H9 (cell line): ENCODE data around the gene SLC2A11. TPM values are rescaled to one million over a fixed set of nuclear protein-coding genes. Genes with fewer than 3 reads are reported as not detected.

Source experiments
- DNase-seq: peaks from one replicate; pipeline ENCODE4 v3.0.0-alpha.2; 2017
- H2AFZ ChIP-seq: one replicate; pipeline ENCODE4 v1.6.1; 2013; ENCODE audit warnings: mild to moderate bottlenecking, low read length, control low read depth, moderate library complexity
- H2AK5ac ChIP-seq: 2 replicates; pipeline ENCODE4 v1.6.1; 2013; ENCODE audit warnings: low read length, control low read depth, mixed read lengths; ENCODE audit not compliant: insufficient read length
- H2BK120ac ChIP-seq: one replicate; pipeline ENCODE4 v1.6.1; 2013; ENCODE audit warnings: low read depth, mild to moderate bottlenecking, low read length, control low read depth, inconsistent platforms; ENCODE audit not compliant: poor library complexity, severe bottlenecking
- H2BK12ac ChIP-seq: 2 replicates; pipeline ENCODE4 v1.6.1; 2013; ENCODE audit warnings: low read length, control low read depth, mixed read lengths, low read depth; ENCODE audit not compliant: insufficient read length
- H2BK15ac ChIP-seq: 2 replicates; pipeline ENCODE4 v1.6.1; 2013; ENCODE audit warnings: low read depth, low read length, control low read depth
- H2BK20ac ChIP-seq: one replicate; pipeline ENCODE4 v1.6.1; 2013; ENCODE audit warnings: low read depth, mild to moderate bottlenecking, low read length, control low read depth, inconsistent platforms; ENCODE audit not compliant: poor library complexity, severe bottlenecking
- H2BK5ac ChIP-seq: 2 replicates; pipeline ENCODE4 v1.6.1; 2013; ENCODE audit warnings: low read length, control low read depth, mixed read lengths; ENCODE audit not compliant: insufficient read length
- H3K14ac ChIP-seq: 2 replicates; pipeline ENCODE4 v1.6.1; 2013; ENCODE audit warnings: low read length, control low read depth; ENCODE audit not compliant: insufficient read depth
- H3K18ac ChIP-seq: 2 replicates; pipeline ENCODE4 v1.6.1; 2013; ENCODE audit warnings: low read depth, mild to moderate bottlenecking, mixed read lengths, low read length, control low read depth; ENCODE audit not compliant: insufficient read length
- H3K23ac ChIP-seq: 2 replicates; pipeline ENCODE4 v1.6.1; 2013; ENCODE audit warnings: low read length, control low read depth, mixed read lengths, low read depth; ENCODE audit not compliant: insufficient read length
- H3K23me2 ChIP-seq: 2 replicates; pipeline ENCODE4 v1.6.1; 2013; ENCODE audit warnings: low read depth, mild to moderate bottlenecking, mixed read lengths, low read length, control low read depth; ENCODE audit not compliant: insufficient read length, poor library complexity, severe bottlenecking
- H3K27ac ChIP-seq: 2 replicates; pipeline ENCODE4 v1.5.1; 2013; ENCODE audit warnings: low read length, control low read depth, mixed read lengths, low read depth; ENCODE audit not compliant: insufficient read length
- H3K27me3 ChIP-seq: 2 replicates; pipeline ENCODE4 v1.6.1; 2013; ENCODE audit warnings: low read length, control low read depth, inconsistent platforms; ENCODE audit not compliant: insufficient read depth
- H3K4ac ChIP-seq: 2 replicates; pipeline ENCODE4 v1.6.1; 2013; ENCODE audit warnings: low read depth, mild to moderate bottlenecking, control low read depth, inconsistent platforms, low read length, moderate library complexity
- H3K4me1 ChIP-seq: 2 replicates; pipeline ENCODE4 v1.6.1; 2013; ENCODE audit warnings: low read length, control low read depth, inconsistent platforms; ENCODE audit not compliant: insufficient read depth
- H3K4me2 ChIP-seq: 2 replicates; pipeline ENCODE4 v1.6.1; 2013; ENCODE audit warnings: low read length, control low read depth, mixed read lengths; ENCODE audit not compliant: insufficient read length, insufficient read depth
- H3K56ac ChIP-seq: 2 replicates; pipeline ENCODE4 v1.6.1; 2013; ENCODE audit warnings: low read depth, mild to moderate bottlenecking, mixed read lengths, low read length, control low read depth; ENCODE audit not compliant: insufficient read length
- H3K79me1 ChIP-seq: 2 replicates; pipeline ENCODE4 v1.6.1; 2013; ENCODE audit warnings: low read depth, mild to moderate bottlenecking, moderate library complexity, low read length, control low read depth, inconsistent platforms; ENCODE audit not compliant: insufficient read depth, poor library complexity, severe bottlenecking
- H3K79me2 ChIP-seq: 2 replicates; pipeline ENCODE4 v1.6.1; 2013; ENCODE audit warnings: low read length, control low read depth, inconsistent platforms; ENCODE audit not compliant: insufficient read depth
- H3K9ac ChIP-seq: 2 replicates; pipeline ENCODE4 v1.6.1; 2013; ENCODE audit warnings: low read length, control low read depth, mixed read lengths; ENCODE audit not compliant: insufficient read length; ENCODE audit errors: extremely low read depth
- H3K9me3 ChIP-seq: one replicate; pipeline ENCODE4 v1.6.1; 2013; ENCODE audit warnings: low read depth, low read length, inconsistent platforms; ENCODE audit not compliant: control insufficient read depth
- H3T11ph ChIP-seq: one replicate; pipeline ENCODE4 v1.6.1; 2013; ENCODE audit warnings: mild to moderate bottlenecking, low read length, control low read depth, inconsistent platforms
- H4K20me1 ChIP-seq: one replicate; pipeline ENCODE4 v1.6.1; 2013; ENCODE audit not compliant: control insufficient read depth, insufficient read length, insufficient read depth
- H4K5ac ChIP-seq: 2 replicates; pipeline ENCODE4 v1.6.1; 2013; ENCODE audit warnings: low read depth, mild to moderate bottlenecking, mixed read lengths, low read length, control low read depth; ENCODE audit not compliant: insufficient read length
- H4K8ac ChIP-seq: replicated peaks from 2 replicates; pipeline ENCODE4 v1.6.1; 2013; ENCODE audit warnings: low read length, control low read depth, mixed read lengths, low read depth; ENCODE audit not compliant: insufficient read length
- H4K91ac ChIP-seq: 2 replicates; pipeline ENCODE4 v1.6.1; 2013; ENCODE audit warnings: low read depth, mild to moderate bottlenecking, moderate library complexity, mixed read lengths, low read length, control low read depth; ENCODE audit not compliant: insufficient read length
- H3K27ac Mint-ChIP-seq, 3 experiments: 2 replicates in 2 of 3; 3 replicates in 1 of 3; pipeline ENCODE4 v1.8.0; 2020 to 2021; ENCODE audit warnings: mixed read lengths in 3 of 3, mild to moderate bottlenecking in 1 of 3, moderate library complexity in 1 of 3
- H3K27me3 Mint-ChIP-seq: 2 replicates; pipeline ENCODE4 v1.8.0; 2021; ENCODE audit warnings: low read depth, mild to moderate bottlenecking, moderate library complexity, mixed read lengths
- H3K36me3 Mint-ChIP-seq, 3 experiments: 2 replicates in 2 of 3; 3 replicates in 1 of 3; pipeline ENCODE4 v1.8.0; 2020 to 2021; ENCODE audit warnings: low read depth in 3 of 3, mixed read lengths in 3 of 3; ENCODE audit not compliant: insufficient read depth in 1 of 3
- H3K4me1 Mint-ChIP-seq, 2 experiments: 2 replicates each; pipeline ENCODE4 v1.8.0; 2020; ENCODE audit warnings: mixed read lengths in 2 of 2
- H3K4me3 Mint-ChIP-seq, 2 experiments: 2 replicates in 1 of 2; 3 replicates in 1 of 2; pipeline ENCODE4 v1.8.0; 2020 to 2021; ENCODE audit warnings: mild to moderate bottlenecking in 2 of 2, mixed read lengths in 2 of 2, moderate library complexity in 1 of 2
- H3K9me3 Mint-ChIP-seq, 2 experiments: 2 replicates in 1 of 2; 3 replicates in 1 of 2; pipeline ENCODE4 v1.8.0; 2020; ENCODE audit warnings: mild to moderate bottlenecking in 2 of 2, mixed read lengths in 2 of 2, moderate library complexity in 1 of 2
- WGBS: extraction: QIAGEN DNeasy Blood & Tissue Kit; methylation state at CpG from one replicate; pipeline ENCODE4 v1.1.7; 2013; ENCODE audit warnings: missing lambda C conversion rate, low lambda C conversion rate, mixed read lengths; ENCODE audit not compliant: insufficient read length; ENCODE audit errors: extremely low coverage; 5-methylcytosine and 5-hydroxymethylcytosine counted together
- total RNA-seq: library from RNA; stranded (reverse); gene quantifications from 2 replicates; pipeline ENCODE4 v1.2.1, GENCODE V29; 2021
- TF ChIP-seq, protein P1 (sequence below): fragments of 200-600 bp; sonication (generic); conservative IDR thresholded peaks from 3 replicates; pipeline ENCODE4 v1.8.0; 2021; ENCODE audit warnings: antibody characterized with exemption, mild to moderate bottlenecking

SLC2A11 gene
- total RNA-seq, 1 experiment from 2014 or later, result 15.0 TPM

DNA sequence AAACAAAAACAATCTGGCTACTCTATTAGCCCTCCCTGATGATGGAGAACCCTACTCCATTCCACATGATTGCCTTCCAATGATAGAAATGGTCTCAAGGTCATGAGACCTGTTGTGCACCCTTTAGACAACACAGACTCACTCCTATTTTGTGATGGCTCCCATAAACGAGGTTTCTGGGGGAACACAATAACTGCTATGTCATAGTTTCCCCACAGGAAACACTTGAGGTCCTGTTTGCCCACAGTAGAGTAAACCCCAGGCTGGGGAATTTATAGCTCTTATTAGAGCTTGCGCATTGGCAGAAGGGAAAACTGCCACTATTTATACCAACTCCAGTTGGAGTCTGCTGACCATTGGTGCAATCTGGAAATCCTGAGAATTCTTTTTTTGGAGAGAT is 65.2 kb downstream of the SLC2A11 start:
- Histone ChIP-seq H3K23ac (no peak overlapping the region), H3K23me2 (no peaks in the 10 kb centered on the region), H3K9me3 (no peaks in the 10 kb centered on the region), H3K56ac (no peak overlapping the region), H3K14ac (no peak overlapping the region), H2BK12ac (no peak overlapping the region), H3K18ac (no peak overlapping the region), H4K20me1 (no peaks in the 10 kb centered on the region), H3K27ac (no peak overlapping the region), H3K27me3 (no peaks in the 10 kb centered on the region), H3K9ac (no peak overlapping the region), H2AFZ (no peak overlapping the region), H2BK120ac (no peak overlapping the region), H2AK5ac (no peak overlapping the region), H2BK5ac (no peak overlapping the region), H3T11ph (no peak overlapping the region), H4K5ac (no peak overlapping the region), H3K4me1 (no peaks in the 10 kb centered on the region), H2BK15ac (no peak overlapping the region), H3K79me2 (no peaks in the 10 kb centered on the region), H2BK20ac (no peak overlapping the region), H3K4ac (no peak overlapping the region), H4K91ac (no peak overlapping the region), H3K79me1 (no peaks in the 10 kb centered on the region), H4K8ac (no peak overlapping the region), H3K4me2 (no peak overlapping the region)
- TF ChIP-seq, protein P1, sequence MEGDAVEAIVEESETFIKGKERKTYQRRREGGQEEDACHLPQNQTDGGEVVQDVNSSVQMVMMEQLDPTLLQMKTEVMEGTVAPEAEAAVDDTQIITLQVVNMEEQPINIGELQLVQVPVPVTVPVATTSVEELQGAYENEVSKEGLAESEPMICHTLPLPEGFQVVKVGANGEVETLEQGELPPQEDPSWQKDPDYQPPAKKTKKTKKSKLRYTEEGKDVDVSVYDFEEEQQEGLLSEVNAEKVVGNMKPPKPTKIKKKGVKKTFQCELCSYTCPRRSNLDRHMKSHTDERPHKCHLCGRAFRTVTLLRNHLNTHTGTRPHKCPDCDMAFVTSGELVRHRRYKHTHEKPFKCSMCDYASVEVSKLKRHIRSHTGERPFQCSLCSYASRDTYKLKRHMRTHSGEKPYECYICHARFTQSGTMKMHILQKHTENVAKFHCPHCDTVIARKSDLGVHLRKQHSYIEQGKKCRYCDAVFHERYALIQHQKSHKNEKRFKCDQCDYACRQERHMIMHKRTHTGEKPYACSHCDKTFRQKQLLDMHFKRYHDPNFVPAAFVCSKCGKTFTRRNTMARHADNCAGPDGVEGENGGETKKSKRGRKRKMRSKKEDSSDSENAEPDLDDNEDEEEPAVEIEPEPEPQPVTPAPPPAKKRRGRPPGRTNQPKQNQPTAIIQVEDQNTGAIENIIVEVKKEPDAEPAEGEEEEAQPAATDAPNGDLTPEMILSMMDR, result no peak
- whole genome bisulfite sequencing, result no CpG with 5 or more reads among the region's 2 CpGs
- Mint-ChIP-seq H3K27me3 (no peaks in the 10 kb centered on the region), H3K9me3 (peaks cover 6% of the 10 kb centered on the region in 2 experiments; a peak in 4 of 5 replicates), H3K36me3 (peaks cover 57 to 84% (median 64%) of the 10 kb centered on the region in 3 experiments), H3K4me1 (peaks cover 0 to 3% of the 10 kb centered on the region in 2 experiments; a peak in 1 of 4 replicates), H3K4me3 (no peak overlapping the region), H3K27ac (0 out of 7 replicates have a peak overlapping the region, but pooled peaks of 1 of the 3 experiments have one; percentile 36)
- DNase-seq, result no peak
